ENCODE data around the gene LITAF. TPM values are rescaled to one million over a fixed set of nuclear protein-coding genes. Genes with fewer than 3 reads are reported as not detected.
A peak's percentile ranks its signal among the peaks of the same experiment; 100 is the strongest.
"Not testable (repeated sequence)": the region's sequence is repeated elsewhere in the genome, so short reads cannot be mapped to it uniquely, and the experiment has no call there.

The LITAF gene
- total RNA-seq, 4 donors from 2014 or later = 54.8 to 73.0 (median 65.3) TPM

DNA sequence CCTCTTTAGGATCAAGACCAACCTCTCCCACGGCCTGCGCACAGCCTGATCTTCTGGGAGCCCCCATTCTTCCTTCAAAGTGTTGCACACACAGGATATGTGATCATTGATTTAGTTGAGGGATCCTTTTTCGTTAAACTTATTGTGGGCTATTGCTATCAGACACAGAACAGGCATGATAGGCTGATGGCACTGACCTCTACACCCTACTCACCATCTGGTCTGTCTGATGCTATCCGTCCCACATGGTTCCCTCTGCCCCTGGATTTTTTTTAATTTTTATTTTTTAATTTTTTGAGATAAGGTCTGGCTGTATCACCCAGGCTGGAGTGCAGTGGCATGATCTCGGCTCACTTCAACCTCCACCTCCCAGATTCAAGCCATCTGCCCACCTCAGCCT is 19.2 kb upstream of the LITAF start:
- 95 to 97% methylated on average over 5 of the region's 5 CpGs for WGBS, 2 donors
- no peaks in the 10 kb centered on the region for H3K9me3 ChIP-seq
- H3K4me3 ChIP-seq = no peak overlapping the region
- TF ChIP-seq EP300 (IDR thresholded peaks at IDR 0.05) (no peak), CTCF (IDR thresholded peaks at IDR 0.05) (no peak), POLR2A (IDR thresholded peaks at IDR 0.05) (no peak)
- H3K4me1 ChIP-seq = peaks cover 0 to 29% (median 4%) of the 10 kb centered on the region in 4 donors
- no peaks in the 10 kb centered on the region for H3K27me3 ChIP-seq
- no peak for DNase-seq (ENCODE audit: low spot score in 2 of 2)
- no peak overlapping the region for H3K27ac ChIP-seq
- H3K36me3 ChIP-seq = no peaks in the 10 kb centered on the region

GRCh38 chr16:11605564-11605886 is 18.8 kb upstream of the LITAF start:
- no peak for DNase-seq (ENCODE audit: low spot score in 2 of 2)
- Histone ChIP-seq H3K27ac (peak overlapping the region in 2 of 4 donors; percentile 31 to 67), H3K4me3 (no peak overlapping the region), H3K9me3 (no peaks in the 10 kb centered on the region), H3K4me1 (peaks cover 0 to 28% (median 4%) of the 10 kb centered on the region in 4 donors), H3K27me3 (no peaks in the 10 kb centered on the region), H3K36me3 (no peaks in the 10 kb centered on the region)
- TF ChIP-seq CTCF (IDR thresholded peaks at IDR 0.05) (no peak), POLR2A (IDR thresholded peaks at IDR 0.05) (no peak), EP300 (IDR thresholded peaks at IDR 0.05) (no peak)
- 85 to 86% methylated on average over 8 of the region's 8 CpGs for WGBS, 2 donors

- DNase-seq (ENCODE audit: low spot score in 2 of 2) = no peak
- Histone ChIP-seq H3K4me3 (no peak overlapping the region), H3K36me3 (no peaks in the 10 kb centered on the region), H3K9me3 (no peaks in the 10 kb centered on the region), H3K4me1 (peaks cover 0 to 23% (median 4%) of the 10 kb centered on the region in 4 donors), H3K27ac (peak overlapping the region in 3 of 4 donors; percentile 31 to 67 (median 39)), H3K27me3 (no peaks in the 10 kb centered on the region)
- WGBS, 2 donors = 64 to 74% methylated on average over 21 of the region's 21 CpGs
- TF ChIP-seq EP300 (IDR thresholded peaks at IDR 0.05) (peak; percentile 53 to 73), CTCF (IDR thresholded peaks at IDR 0.05) (no peak), POLR2A (IDR thresholded peaks at IDR 0.05) (no peak)
Measured at GRCh38 chr16:11604783-11605563, 18.3 kb upstream of the LITAF start.

- WGBS, 2 donors = 89% methylated on average over 4 of the region's 4 CpGs
- H3K4me1 ChIP-seq = peaks cover 0 to 16% (median 4%) of the 10 kb centered on the region in 4 donors
- H3K27ac ChIP-seq = peak overlapping the region in 3 of 4 donors; percentile 2 to 68 (median 67)
- H3K36me3 ChIP-seq; H3K27me3 ChIP-seq; H3K4me3 ChIP-seq; DNase-seq (ENCODE audit: low spot score in 2 of 2); H3K9me3 ChIP-seq: not testable (repeated sequence)
Measured at GRCh38 chr16:11604296-11604695, 17.6 kb upstream of the LITAF start.

- no peak for DNase-seq (ENCODE audit: low spot score in 2 of 2)
- 18 to 27% methylated on average over 12 of the region's 12 CpGs for WGBS, 2 donors
- no peaks in the 10 kb centered on the region for H3K36me3 ChIP-seq
- H3K4me1 ChIP-seq = peaks cover 0 to 16% (median 4%) of the 10 kb centered on the region in 4 donors
- H3K9me3 ChIP-seq = no peaks in the 10 kb centered on the region
- peak overlapping the region in 3 of 4 donors; percentile 29 to 68 (median 67) for H3K27ac ChIP-seq
- TF ChIP-seq EP300 (IDR thresholded peaks at IDR 0.05) = no peak
- no peak overlapping the region for H3K4me3 ChIP-seq
- no peaks in the 10 kb centered on the region for H3K27me3 ChIP-seq
Measured at GRCh38 chr16:11603331-11603750, 16.6 kb upstream of the LITAF start.

GRCh38 chr16:11602321-11602720 is 15.6 kb upstream of the LITAF start:
- TF ChIP-seq CTCF (IDR thresholded peaks at IDR 0.05) (no peak), EP300 (IDR thresholded peaks at IDR 0.05) (no peak), POLR2A (IDR thresholded peaks at IDR 0.05) (no peak)
- Histone ChIP-seq H3K9me3 (no peaks in the 10 kb centered on the region), H3K27me3 (no peaks in the 10 kb centered on the region), H3K4me1 (peaks cover 0 to 26% (median 9%) of the 10 kb centered on the region in 4 donors), H3K4me3 (no peak overlapping the region), H3K27ac (peak overlapping the region in 2 of 4 donors; percentile 67 to 68), H3K36me3 (no peaks in the 10 kb centered on the region)
- WGBS, 2 donors = 84 to 86% methylated on average over 7 of the region's 7 CpGs
- no peak for DNase-seq (ENCODE audit: low spot score in 2 of 2)
